HCT116 (cell line): ENCODE results near the gene SLIT1. TPM values are rescaled to one million over a fixed set of nuclear protein-coding genes. Genes with fewer than 3 reads are reported as not detected.

ENCODE experiments used
- ATAC-seq: fragments of 200-7000 bp; cut with Tn5 transposase; 2 replicates; pipeline ENCODE4 v1.9.1; 2020; ENCODE audit warnings: mild to moderate bottlenecking, moderate library complexity
- BruUV-seq: library from RNA; stranded (reverse); fragments of 400-500 nt; replicated peaks from 2 replicates; lab custom pipeline; 2021; lab: Mats Ljungman, UMichigan
- CTCF ChIA-PET: fragments of 300-600 bp; sonication (Branson Sonifier 250); formaldehyde crosslinking; loops from one replicate; lab custom pipeline; 2021; ENCODE audit warnings: antibody characterized with exemption; lab: Charles Lee
- POLR2A ChIA-PET: fragments of 300-600, 350-600 bp; sonication (Branson Sonifier 250); formaldehyde crosslinking; loops from one replicate; lab custom pipeline; 2021; ENCODE audit warnings: antibody characterized with exemption; lab: Charles Lee
- RAD21 ChIA-PET, 2 experiments: fragments of 300-600 bp; sonication (Branson Sonifier 250); formaldehyde crosslinking; loops; one replicate each; lab custom pipeline; 2023; ENCODE audit warnings: low total read pairs in 2 of 2; ENCODE audit not compliant: uncharacterized antibody in 2 of 2, unreplicated experiment in 2 of 2, low non-redundant PET in 1 of 2; lab: Charles Lee
- DNase-seq: peaks from one replicate; pipeline ENCODE4 v3.0.0-alpha.2; 2010; ENCODE audit warnings: low read depth, low spot score
- H2AFZ ChIP-seq: fragments of 200-600 bp; shearing (Covaris generic), sonication (generic); 2 replicates; pipeline ENCODE4 v1.6.1; 2017; ENCODE audit warnings: low read depth, mixed run types, mixed read lengths, antibody characterized with exemption, low read length; ENCODE audit not compliant: poor library complexity, severe bottlenecking
- H3K27ac ChIP-seq: 2 replicates; pipeline ENCODE4 v1.5.1; 2012; ENCODE audit warnings: low read depth, low read length
- H3K27me3 ChIP-seq: fragments of 200-600 bp; sonication (generic); 2 replicates; pipeline ENCODE4 v1.6.1; 2016; ENCODE audit warnings: mixed run types, low read length, mixed read lengths; ENCODE audit not compliant: insufficient read depth
- H3K36me3 ChIP-seq, 2 experiments: fragments of 200-500 bp in 1 of 2; fragments of 200-600 bp in 1 of 2; sonication (Bioruptor generic) in 1 of 2; sonication (generic) in 1 of 2; 2 replicates each; pipeline versions ENCODE4 v1.5.1 to v1.6.1; 2014 to 2016; ENCODE audit warnings: low read length in 2 of 2, inconsistent platforms in 1 of 2, mixed read lengths in 1 of 2, mixed run types in 1 of 2; ENCODE audit not compliant: insufficient read depth in 2 of 2, control insufficient read depth in 1 of 2
- H3K4me1 ChIP-seq, 2 experiments: fragments of 200-600 bp in 1 of 2; sonication (generic) in 1 of 2; 2 replicates each; pipeline versions ENCODE4 v1.5.1 to v1.6.1; 2012 to 2017; ENCODE audit warnings: low read length in 2 of 2, inconsistent platforms in 1 of 2, mild to moderate bottlenecking in 1 of 2, mixed read lengths in 1 of 2, mixed run types in 1 of 2, moderate library complexity in 1 of 2; ENCODE audit not compliant: insufficient read depth in 2 of 2, control insufficient read depth in 1 of 2
- H3K4me2 ChIP-seq: fragments of 200-600 bp; sonication (generic); 2 replicates; pipeline ENCODE4 v1.6.1; 2017; ENCODE audit warnings: mixed run types, low read length, mixed read lengths
- H3K4me3 ChIP-seq, 2 experiments: fragments of 200-600 bp in 1 of 2; sonication (generic) in 1 of 2; replicated peaks in 1 of 2; 2 replicates each; pipeline ENCODE4 v1.5.1; 2011 to 2016; ENCODE audit warnings: low read length in 2 of 2, control low read depth in 1 of 2, low read depth in 1 of 2, mild to moderate bottlenecking in 1 of 2, mixed read lengths in 1 of 2, mixed run types in 1 of 2
- H3K79me2 ChIP-seq: fragments of 200-600 bp; sonication (generic); 2 replicates; pipeline ENCODE4 v1.6.1; 2017; ENCODE audit warnings: mild to moderate bottlenecking, mixed run types, low read length, moderate library complexity, mixed read lengths; ENCODE audit not compliant: insufficient read depth
- H3K9ac ChIP-seq: fragments of 200-600 bp; sonication (generic); 2 replicates; pipeline ENCODE4 v1.6.1; 2016; ENCODE audit warnings: low read length, mixed read lengths
- H3K9me2 ChIP-seq: fragments of 200-600 bp; sonication (generic), shearing (Covaris generic); 2 replicates; pipeline ENCODE4 v1.6.1; 2017; ENCODE audit warnings: mixed run types, mild to moderate bottlenecking, moderate library complexity; ENCODE audit not compliant: insufficient read depth
- H3K9me3 ChIP-seq, 2 experiments: fragments of 200-500 bp in 1 of 2; fragments of 200-600 bp in 1 of 2; sonication (Bioruptor generic) in 1 of 2; sonication (generic) in 1 of 2; 2 replicates each; pipeline ENCODE4 v1.6.1; 2014 to 2017; ENCODE audit warnings: low read length in 2 of 2, mixed read lengths in 2 of 2, inconsistent platforms in 1 of 2, low read depth in 1 of 2, mild to moderate bottlenecking in 1 of 2, mixed run types in 1 of 2, moderate library complexity in 1 of 2; ENCODE audit not compliant: control insufficient read depth in 1 of 2, insufficient read depth in 1 of 2
- H4K20me1 ChIP-seq: fragments of 200-600 bp; sonication (generic), shearing (Covaris generic); 2 replicates; pipeline ENCODE4 v1.6.1; 2017; ENCODE audit warnings: mixed run types, mild to moderate bottlenecking, moderate library complexity; ENCODE audit not compliant: insufficient read depth
- ATF3 ChIP-seq: IDR thresholded peaks from 2 replicates; pipeline ENCODE4 v1.6.1; 2012
- CBX3 ChIP-seq: IDR thresholded peaks from 2 replicates; pipeline ENCODE4 v1.6.1; 2012; ENCODE audit warnings: low read depth
- EGR1 ChIP-seq: IDR thresholded peaks from 2 replicates; pipeline ENCODE4 v1.6.1; 2012; ENCODE audit warnings: low read depth
- POLR2A ChIP-seq: IDR thresholded peaks from 2 replicates; pipeline ENCODE4 v1.7.0; 2011; ENCODE audit warnings: borderline replicate concordance; ENCODE audit not compliant: insufficient read depth, insufficient read length; ENCODE audit errors: extremely low read depth
- POLR2AphosphoS5 ChIP-seq: IDR thresholded peaks from 2 replicates; pipeline ENCODE4 v1.6.1; 2011; ENCODE audit warnings: mild to moderate bottlenecking, low read depth, low read length, moderate library complexity
- RAD21 ChIP-seq: IDR thresholded peaks from 2 replicates; pipeline ENCODE4 v1.6.1; 2012; ENCODE audit warnings: low read depth, mild to moderate bottlenecking
- SIN3A ChIP-seq: IDR thresholded peaks from 2 replicates; pipeline ENCODE4 v1.6.1; 2012; ENCODE audit warnings: low read depth
- YY1 ChIP-seq: IDR thresholded peaks from 2 replicates; pipeline ENCODE4 v1.6.1; 2011; ENCODE audit warnings: low read length, low read depth, moderate library complexity, mild to moderate bottlenecking; ENCODE audit not compliant: insufficient replicate concordance; ENCODE audit errors: extremely low read depth
- ZFX ChIP-seq: fragments of 450-650 bp; IDR thresholded peaks from 2 replicates; pipeline ENCODE4 v1.6.1; 2017
- intact Hi-C: fragments of 100-400 bp; cut with micrococcal nuclease; formaldehyde crosslinking; loops from 2 replicates; pipeline ENCODE4 v1.10.0; 2022
- total RNA-seq: library from RNA; stranded (reverse); gene quantifications from one replicate; pipeline ENCODE4 v1.2.1, GENCODE V29; 2021; ENCODE audit not compliant: unreplicated experiment

Gene SLIT1
- total RNA-seq, 1 experiment from 2014 or later = 0.42 TPM

- Histone ChIP-seq H3K9me2 (no peaks in the 10 kb centered on the region), H3K27me3 (0 out of 2 replicates have a peak, but pooled peaks cover 5% of the 10 kb centered on the region), H2AFZ (no peak overlapping the region), H4K20me1 (no peaks in the 10 kb centered on the region), H3K79me2 (no peaks in the 10 kb centered on the region), H3K9ac (no peak overlapping the region), H3K36me3 (no peaks in the 10 kb centered on the region), H3K27ac (no peak overlapping the region), H3K4me1 (no peaks in the 10 kb centered on the region), H3K4me2 (no peak overlapping the region)
- BruUV-seq = no TSS peak
- CTCF ChIA-PET = interaction anchor here (2.0 kb wide), 1 partner anchor 8 kb away, joined by 7 read pairs; no protein-coding TSS in a partner anchor
- DNase-seq = no peak
- intact Hi-C loops = no loop called here
- no peak for ATAC-seq
- POLR2A ChIA-PET = no interaction called here
- RAD21 ChIA-PET = no interaction called here
- no peak for TF ChIP-seq YY1
- no peak for TF ChIP-seq ZFX
- TF ChIP-seq POLR2AphosphoS5 = no peak
- TF ChIP-seq CBX3 = no peak
- TF ChIP-seq, all 23 proteins: peak for 0
- Histone ChIP-seq H3K9me3 (no peaks in the 10 kb centered on the region), H3K4me3 (no peak overlapping the region)
Observed at GRCh38 chr10:97204826-97205679, 19.3 kb upstream of the SLIT1 start.

GRCh38 chr10:97203220-97203619 lies 17.5 kb upstream of the SLIT1 start:
- no peaks in the 10 kb centered on the region for H3K79me2 ChIP-seq
- TF ChIP-seq POLR2AphosphoS5 (no peak), SIN3A (no peak), POLR2A (no peak), EGR1 (no peak), ATF3 (no peak), YY1 (no peak), RAD21 (no peak)
- no peaks in the 10 kb centered on the region for H3K4me1 ChIP-seq
- H2AFZ ChIP-seq = no peak overlapping the region
- H3K4me3 ChIP-seq = no peak overlapping the region
- CTCF ChIA-PET = no interaction called here
- DNase-seq (no peak), ATAC-seq (no peak)
- no peaks in the 10 kb centered on the region for H4K20me1 ChIP-seq
- H3K36me3 ChIP-seq = no peaks in the 10 kb centered on the region
- H3K4me2 ChIP-seq = no peak overlapping the region
- H3K9me2 ChIP-seq = no peaks in the 10 kb centered on the region
- no peak overlapping the region for H3K9ac ChIP-seq
- POLR2A ChIA-PET = no interaction called here
- RAD21 ChIA-PET = interaction anchor here in 1 of 2 experiments (0.5 kb wide), 1 partner anchor 121 kb away, joined by 6 read pairs; no protein-coding TSS in a partner anchor
- intact Hi-C loops = no loop called here
- no TSS peak for BruUV-seq
- no peak overlapping the region for H3K27ac ChIP-seq
- no peaks in the 10 kb centered on the region for H3K9me3 ChIP-seq
- 0 out of 2 replicates have a peak, but pooled peaks cover 5% of the 10 kb centered on the region for H3K27me3 ChIP-seq
